ENCODE results near the gene EI24. TPM values are rescaled to one million over a fixed set of nuclear protein-coding genes. Genes with fewer than 3 reads are reported as not detected.

EI24 gene
- total and polyA plus RNA-seq, 2 of the 8 experiments (the other 6 are each of a cell fraction or from before 2014, with no cell fraction given): 135 to 264 TPM

DNA sequence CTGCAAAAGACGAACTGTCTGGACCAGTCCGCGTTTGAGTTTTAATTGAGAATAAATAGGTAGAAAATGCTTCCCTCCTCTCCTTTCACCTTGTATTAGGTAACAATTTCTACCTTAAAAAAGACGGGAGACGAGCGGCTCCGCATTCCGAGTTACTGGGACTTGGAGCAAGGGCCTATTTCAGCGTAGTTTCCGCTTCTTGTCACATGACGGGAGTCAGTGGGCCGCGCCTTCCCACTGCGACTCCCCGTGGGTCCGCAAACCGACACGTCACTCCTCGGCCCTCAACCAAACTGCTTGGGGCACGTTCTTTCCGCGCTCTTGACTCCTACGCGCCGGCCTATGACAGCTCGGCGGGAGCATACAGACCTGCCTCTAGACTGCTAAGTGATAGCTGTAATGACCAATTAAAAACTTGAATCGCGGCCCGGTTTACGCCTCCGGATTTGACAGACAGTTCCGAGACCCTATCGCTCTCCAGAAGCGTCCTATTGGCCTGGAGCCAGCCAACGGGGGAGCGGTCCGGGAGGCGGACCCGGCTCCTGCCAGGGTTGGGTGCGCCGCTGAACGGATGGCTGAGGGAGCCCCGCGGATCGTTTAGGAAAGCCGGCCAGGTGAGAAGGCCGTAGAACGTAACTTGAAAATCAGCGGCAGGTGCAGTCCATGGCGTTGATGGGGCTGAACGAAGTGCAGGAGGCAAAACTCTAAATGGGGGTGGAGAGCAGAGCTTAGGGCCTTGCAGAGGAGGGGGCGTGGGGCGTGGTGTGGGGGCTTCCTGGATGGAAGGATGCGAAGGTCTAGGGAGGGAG is 23.2 kb downstream of the EI24 start, which contains the start of gene STT3A (continued):
- TF ChIP-seq SUZ12 (IDR thresholded peaks at IDR 0.05; ENCODE audit: low read length) (peak; percentile 13; the same call in 1 of the 2 replicates), CBX8 (IDR thresholded peaks at IDR 0.05; ENCODE audit: borderline replicate concordance, low read depth, low read length) (no peak), BACH1 (IDR thresholded peaks at IDR 0.05; ENCODE audit: low read length) (peak; percentile 93), TAF1 (IDR thresholded peaks at IDR 0.05; ENCODE audit: low read depth, low read length) (peak; percentile 57; the same call in 1 of the 2 replicates), EGR1 (IDR thresholded peaks at IDR 0.05; ENCODE audit: borderline replicate concordance, low read depth, low read length) (no peak), GTF2F1 (IDR thresholded peaks at IDR 0.05; ENCODE audit: borderline replicate concordance, low read depth, low read length) (no peak), RAD21 (IDR thresholded peaks at IDR 0.05 in 1 of 2, conservative IDR thresholded peaks at IDR 0.05 in 1 of 2; ENCODE audit: low read depth in 2 of 2, low read length in 2 of 2) (no peak), JUN (IDR thresholded peaks at IDR 0.05; ENCODE audit: low read depth, low read length) (no peak), POLR2AphosphoS5 (IDR thresholded peaks at IDR 0.05; ENCODE audit: low read depth, low read length) (peak; percentile 5), CHD1 (IDR thresholded peaks at IDR 0.05; ENCODE audit: low read depth, low read length) (no peak), CHD2 (IDR thresholded peaks at IDR 0.05; ENCODE audit: low read length) (peak; percentile 94), SP1 (IDR thresholded peaks at IDR 0.05; ENCODE audit: low read depth, low read length) (peak; percentile 99), TAF7 (optimal IDR thresholded peaks at IDR 0.05; ENCODE audit: borderline replicate concordance, low read depth, low read length) (peak; percentile 68), PHF8 (conservative IDR thresholded peaks at IDR 0.05; ENCODE audit: low read depth, low read length) (peak; percentile 65), ASH2L (IDR thresholded peaks at IDR 0.05; ENCODE audit: low read length) (peak; percentile 60), TBP (IDR thresholded peaks at IDR 0.05; ENCODE audit: low read depth, low read length) (peak; percentile 63), ZNF274 (IDR thresholded peaks at IDR 0.05; ENCODE audit: borderline replicate concordance, extremely low read depth, low read length) (no peak), POLR2A (IDR thresholded peaks at IDR 0.05; ENCODE audit: control extremely low read depth in 1 of 2, low read depth in 2 of 2, low read length in 2 of 2) (peak in 1 of 2 experiments; percentile 77; a peak in 2 of 3 replicates), CREB1 (IDR thresholded peaks at IDR 0.05) (peak; percentile 93), SIN3A (conservative IDR thresholded peaks at IDR 0.05 in 1 of 2, IDR thresholded peaks at IDR 0.05 in 1 of 2; ENCODE audit: low read depth in 1 of 2, low read length in 2 of 2) (peak in 1 of 2 experiments; percentile 73; a peak in 2 of 4 replicates)
- TF ChIP-seq, protein P1, sequence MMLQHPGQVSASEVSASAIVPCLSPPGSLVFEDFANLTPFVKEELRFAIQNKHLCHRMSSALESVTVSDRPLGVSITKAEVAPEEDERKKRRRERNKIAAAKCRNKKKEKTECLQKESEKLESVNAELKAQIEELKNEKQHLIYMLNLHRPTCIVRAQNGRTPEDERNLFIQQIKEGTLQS (IDR thresholded peaks at IDR 0.05; ENCODE audit: insufficient read depth, low read depth, low read length): 0 out of 2 replicates have a peak, but pooled peaks have one; percentile 54
- TF ChIP-seq, protein P2, sequence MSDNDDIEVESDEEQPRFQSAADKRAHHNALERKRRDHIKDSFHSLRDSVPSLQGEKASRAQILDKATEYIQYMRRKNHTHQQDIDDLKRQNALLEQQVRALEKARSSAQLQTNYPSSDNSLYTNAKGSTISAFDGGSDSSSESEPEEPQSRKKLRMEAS (IDR thresholded peaks at IDR 0.05): peak; percentile 87
- TF ChIP-seq, protein P3, sequence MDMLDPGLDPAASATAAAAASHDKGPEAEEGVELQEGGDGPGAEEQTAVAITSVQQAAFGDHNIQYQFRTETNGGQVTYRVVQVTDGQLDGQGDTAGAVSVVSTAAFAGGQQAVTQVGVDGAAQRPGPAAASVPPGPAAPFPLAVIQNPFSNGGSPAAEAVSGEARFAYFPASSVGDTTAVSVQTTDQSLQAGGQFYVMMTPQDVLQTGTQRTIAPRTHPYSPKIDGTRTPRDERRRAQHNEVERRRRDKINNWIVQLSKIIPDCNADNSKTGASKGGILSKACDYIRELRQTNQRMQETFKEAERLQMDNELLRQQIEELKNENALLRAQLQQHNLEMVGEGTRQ (IDR thresholded peaks at IDR 0.05; ENCODE audit: low read length): peak; percentile 84

Measured in H1 (cell line).